ENCODE measurements around the gene CC2D2A.

GRCh38 chr4:15428611-15429010, 41.1 kb upstream of the CC2D2A start:
- no peak for TF ChIP-seq CTCF (conservative IDR thresholded peaks at IDR 0.05; ENCODE audit: low read depth, low read length)
- no peak for TF ChIP-seq EZH2 (IDR thresholded peaks at IDR 0.05; ENCODE audit: borderline replicate concordance, low read depth, low read length, poor library complexity, severe bottlenecking)
